HT-29 (cell line): Measurements from ENCODE around the gene LRP1B. TPM values are rescaled to one million over a fixed set of nuclear protein-coding genes. Genes with fewer than 3 reads are reported as not detected.
A peak's percentile ranks its signal among the peaks of the same experiment; 100 is the strongest.

Source experiments
- DNase-seq: peaks from one replicate; pipeline ENCODE4 v3.0.0-alpha.2; 2015; ENCODE audit warnings: low spot score
- total RNA-seq: library from RNA; depleted of rRNA; stranded (reverse); fragments of >200 nt; shearing (Covaris generic); gene quantifications from 2 replicates; pipeline ENCODE4 v1.2.3, GENCODE V29; 2014; rRNA removed

Gene LRP1B
- not detected in 2 replicates for total RNA-seq

DNA sequence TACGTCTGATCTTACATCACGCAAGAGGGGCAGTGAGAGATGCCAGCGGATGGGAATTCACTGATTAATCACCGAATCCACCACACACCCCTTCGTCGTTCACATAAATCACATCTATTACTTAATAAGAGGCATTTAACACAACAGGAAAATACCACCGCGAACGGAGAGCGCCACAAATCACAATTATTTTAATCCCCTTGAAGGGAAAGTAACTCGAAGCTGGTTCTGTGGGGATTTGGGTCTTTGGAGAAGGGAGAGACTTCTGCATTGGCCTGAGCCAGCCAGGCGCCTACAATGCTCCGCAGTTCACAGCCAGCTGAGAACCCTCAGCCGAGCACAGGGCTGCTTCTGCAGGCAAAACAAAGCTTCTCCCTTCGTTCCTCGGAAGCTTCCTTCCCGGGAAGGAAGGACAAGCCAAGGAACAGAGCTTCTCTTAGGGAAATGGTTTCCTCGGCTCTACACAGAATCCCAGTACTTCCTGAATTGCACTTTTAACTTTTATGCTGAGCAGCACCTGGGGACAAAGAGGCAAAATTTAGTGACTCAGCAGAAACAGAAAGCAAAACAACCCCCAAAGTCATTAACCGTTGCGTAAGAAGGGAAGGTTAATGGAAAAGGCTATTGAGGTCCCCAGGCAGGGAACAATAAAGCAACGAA, at the start of gene LRP1B:
LRP1B (minus strand) TSS at position 7 of the 660 bp plus-strand sequence. CDS start 287 bp downstream, outside the sequence.
- no peak for DNase-seq

DNA sequence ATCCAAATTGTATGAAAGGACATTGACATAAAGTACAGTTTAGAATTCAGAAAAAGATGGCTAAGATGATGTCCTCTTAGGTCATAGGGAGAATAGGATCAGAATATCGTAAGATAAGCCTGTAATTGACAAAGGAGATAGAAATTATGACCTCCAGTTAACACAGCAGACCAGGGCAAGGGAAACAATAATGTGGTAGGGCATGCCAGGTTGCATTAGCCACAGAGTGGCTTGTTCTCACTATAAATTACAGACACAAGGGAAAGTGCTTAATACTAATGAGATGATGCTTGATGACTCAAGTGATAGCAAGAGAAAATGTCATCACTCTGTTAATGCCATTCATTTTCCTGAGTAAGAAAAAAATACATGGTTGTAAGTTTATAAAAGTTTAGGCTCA, 48.9 kb upstream of the LRP1B start:
- DNase-seq: no peak

- DNase-seq: no peak
Observed at GRCh38 chr2:142178604-142179003, 47.8 kb upstream of the LRP1B start.

DNA sequence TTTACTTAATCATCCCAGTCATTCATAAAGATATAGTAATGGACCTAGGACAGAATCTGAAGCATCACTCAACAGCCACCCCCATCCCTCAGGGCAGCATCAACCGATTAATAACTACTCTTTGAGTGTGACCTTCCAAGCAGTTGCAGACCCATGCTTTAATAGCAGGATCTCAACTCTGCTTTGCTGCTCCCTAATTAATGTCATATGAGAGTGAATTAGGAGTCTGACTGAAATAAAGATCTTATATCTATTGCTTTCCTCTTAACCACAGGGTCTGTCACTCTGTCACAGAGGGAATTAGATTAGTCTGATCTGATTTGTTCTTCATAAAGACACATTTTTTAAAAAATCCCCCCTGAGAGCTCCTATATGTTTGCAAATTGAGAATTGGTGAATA, 46.1 kb upstream of the LRP1B start:
- DNase-seq: no peak

DNA sequence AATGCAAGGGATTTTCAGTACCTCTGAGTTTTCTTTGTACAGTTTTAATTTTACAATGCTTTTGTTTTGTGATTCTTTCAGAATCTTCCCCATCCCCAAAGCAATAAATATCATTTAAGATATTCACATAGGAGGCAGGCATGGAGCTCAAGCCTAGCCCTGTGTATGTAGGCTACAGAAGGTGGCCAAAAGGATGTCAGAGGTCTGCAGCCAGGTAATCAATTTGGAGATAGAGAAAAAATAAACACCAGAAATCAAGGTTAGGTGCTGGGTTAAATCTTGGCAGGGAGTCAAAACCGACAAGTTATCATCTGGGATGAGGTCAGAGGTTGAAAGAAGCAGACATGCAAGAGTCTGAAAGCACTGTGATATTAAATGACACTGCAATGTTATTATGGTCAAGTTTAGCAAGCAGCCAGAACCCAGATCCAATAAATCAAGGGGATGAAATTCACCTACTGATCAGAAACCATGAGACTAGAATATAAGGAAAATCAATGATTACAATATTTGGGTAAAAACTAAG, 45.1 kb upstream of the LRP1B start:
- no peak for DNase-seq

DNA sequence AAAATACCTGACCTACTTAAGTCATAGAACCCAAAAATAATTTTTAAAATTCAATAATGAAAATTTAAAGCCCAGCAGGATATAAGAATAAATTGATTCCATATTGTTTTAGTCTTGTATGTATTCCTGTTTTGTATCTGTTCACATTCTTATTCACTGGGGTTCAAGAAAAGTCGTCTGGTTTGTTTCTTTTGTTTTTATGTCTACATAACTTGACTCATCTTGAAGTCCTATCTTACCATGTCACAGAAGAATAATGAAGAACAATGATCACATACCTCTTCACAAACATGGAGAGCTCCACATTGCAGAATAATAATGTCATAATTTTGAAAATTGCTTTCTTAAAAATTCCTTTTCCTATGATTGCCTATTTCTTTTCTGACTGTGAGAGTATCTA, 43.4 kb upstream of the LRP1B start:
- no peak for DNase-seq

GRCh38 chr2:142170847-142171246, 40.0 kb upstream of the LRP1B start:
- DNase-seq: no peak

GRCh38 chr2:142165790-142166189, 35.0 kb upstream of the LRP1B start:
- peak; percentile 50 for DNase-seq

- DNase-seq: no peak
Observed at GRCh38 chr2:142153601-142154000, 22.8 kb upstream of the LRP1B start.

DNA sequence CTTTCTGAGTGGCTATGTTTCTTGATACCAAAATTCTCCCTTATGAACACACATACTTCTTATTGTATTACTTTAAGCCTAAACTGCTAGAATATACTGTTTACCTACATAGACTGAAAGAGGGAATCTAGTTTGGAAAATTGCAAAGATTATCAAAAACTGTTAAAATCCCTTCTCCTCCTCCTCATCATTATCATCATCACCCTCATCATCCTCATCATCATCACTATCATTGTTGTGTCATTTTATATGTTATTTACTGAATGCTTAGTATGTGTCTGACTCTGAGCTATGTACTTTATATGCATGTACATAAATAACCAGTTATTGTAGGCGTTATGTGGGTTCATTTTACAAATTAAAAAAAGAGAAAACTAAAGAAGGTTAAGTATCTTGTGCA, 19.6 kb upstream of the LRP1B start:
- no peak for DNase-seq

GRCh38 chr2:142144547-142144946, 13.7 kb upstream of the LRP1B start:
- DNase-seq: no peak

DNA sequence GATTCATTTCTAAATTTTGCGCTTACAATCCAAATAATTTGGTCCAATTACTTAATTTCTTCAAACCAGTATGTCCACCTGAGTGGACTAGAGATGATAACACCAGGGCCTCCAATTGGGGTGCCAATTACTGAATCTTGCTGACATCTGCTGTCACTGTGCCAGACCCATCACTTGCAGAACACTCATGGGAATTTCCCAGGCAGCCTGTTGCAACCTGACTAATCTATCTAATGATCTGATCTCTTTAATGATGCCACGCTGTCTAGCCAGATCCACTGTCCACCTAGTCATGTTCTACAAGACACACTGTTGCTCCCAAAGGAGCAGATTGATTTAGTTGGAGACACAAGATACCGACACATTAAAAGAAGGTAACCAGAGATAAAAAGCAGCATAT, 11.8 kb upstream of the LRP1B start:
- DNase-seq: no peak

GRCh38 chr2:142140434-142140845, 9.6 kb upstream of the LRP1B start:
- DNase-seq: peak; percentile 55

- DNase-seq: no peak
Observed at GRCh38 chr2:142139384-142139783, 8.6 kb upstream of the LRP1B start.

- no peak for DNase-seq
Observed at GRCh38 chr2:142136571-142136970, 5.8 kb upstream of the LRP1B start.

- no peak for DNase-seq
Observed at GRCh38 chr2:142134911-142135310, 4.1 kb upstream of the LRP1B start.

DNA sequence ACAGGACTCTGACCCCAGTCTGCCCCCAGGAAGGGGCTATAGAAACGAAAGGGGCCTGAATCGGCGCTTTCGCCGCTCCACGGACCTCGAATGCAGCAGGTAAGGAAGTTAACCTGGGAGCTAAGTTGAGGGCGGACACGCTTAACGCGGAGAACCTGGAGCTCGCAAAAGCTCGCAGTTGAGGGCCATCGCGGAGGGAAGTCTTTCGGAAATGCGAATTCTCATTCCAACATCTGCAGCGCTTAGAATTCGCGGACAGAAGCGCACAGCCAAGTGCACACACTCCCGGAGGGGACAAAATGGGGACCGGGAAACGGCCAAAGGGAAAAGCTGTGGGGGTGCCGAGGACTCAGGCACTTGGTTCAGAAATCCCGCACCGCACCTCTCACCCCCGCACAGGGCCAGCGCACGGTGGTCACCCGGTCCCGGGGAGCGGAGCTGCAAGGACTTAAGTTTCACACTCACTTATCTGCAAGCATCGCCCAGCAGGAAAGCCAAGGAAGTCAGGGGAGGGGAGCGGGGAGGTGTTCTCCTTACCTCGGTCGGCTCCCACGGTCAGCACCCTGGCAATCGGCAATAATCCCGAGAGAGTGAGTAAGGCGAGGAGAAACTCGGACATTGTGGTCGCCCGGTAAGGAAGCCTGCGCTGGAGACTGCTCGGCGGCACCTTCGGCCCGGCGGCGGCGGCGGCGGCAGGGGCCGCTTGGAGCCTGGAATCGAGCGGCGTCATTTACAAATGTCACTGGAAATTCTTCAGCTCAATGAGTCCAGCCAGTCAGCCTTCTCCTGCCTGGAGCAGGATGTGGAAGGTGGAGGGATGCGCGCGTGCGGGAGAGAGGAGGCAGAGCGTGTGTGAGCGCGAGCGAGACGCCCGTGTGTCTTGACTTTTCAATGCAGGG, 456 bp downstream of the LRP1B start:
- no peak for DNase-seq

GRCh38 chr2:142128105-142128504, 2.7 kb downstream of the LRP1B start:
- DNase-seq: no peak

DNA sequence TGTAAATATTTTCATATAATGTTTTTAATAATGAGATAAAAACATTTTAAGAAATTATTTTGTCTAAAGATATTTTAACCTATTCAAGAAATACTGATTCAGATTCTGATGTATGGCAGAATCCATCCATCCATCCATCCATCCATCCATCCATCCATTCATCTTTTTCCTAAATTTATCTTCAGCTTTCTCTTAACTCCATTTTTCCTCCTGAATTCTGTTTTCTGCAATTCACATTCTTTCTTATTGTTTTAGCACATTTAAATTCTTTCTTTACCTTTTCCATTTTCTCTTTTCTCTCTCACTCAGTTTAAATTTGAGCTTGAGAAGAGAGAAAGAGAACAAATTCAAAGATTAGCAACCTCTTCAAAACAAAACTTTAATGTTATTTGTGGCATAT, 3.6 kb downstream of the LRP1B start:
- no peak for DNase-seq

DNA sequence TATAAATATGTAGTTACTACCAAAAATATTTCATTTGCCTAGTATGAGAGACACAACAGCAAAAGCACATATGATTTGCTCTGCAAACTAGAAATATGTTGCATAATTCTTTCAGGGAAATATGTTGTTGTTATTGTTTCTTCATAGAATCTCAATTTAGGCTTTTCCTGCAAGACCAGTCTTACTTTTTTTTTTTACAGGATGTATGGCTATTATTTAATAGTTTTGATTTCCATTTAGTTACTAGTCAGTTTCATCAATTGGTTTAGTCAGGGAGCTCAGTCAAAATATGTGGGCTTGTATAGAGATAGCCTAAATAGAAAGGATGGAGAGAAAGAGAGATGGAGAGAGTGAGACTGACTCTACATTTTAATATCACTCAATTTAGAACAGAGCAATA, 6.1 kb downstream of the LRP1B start:
- DNase-seq: no peak

DNA sequence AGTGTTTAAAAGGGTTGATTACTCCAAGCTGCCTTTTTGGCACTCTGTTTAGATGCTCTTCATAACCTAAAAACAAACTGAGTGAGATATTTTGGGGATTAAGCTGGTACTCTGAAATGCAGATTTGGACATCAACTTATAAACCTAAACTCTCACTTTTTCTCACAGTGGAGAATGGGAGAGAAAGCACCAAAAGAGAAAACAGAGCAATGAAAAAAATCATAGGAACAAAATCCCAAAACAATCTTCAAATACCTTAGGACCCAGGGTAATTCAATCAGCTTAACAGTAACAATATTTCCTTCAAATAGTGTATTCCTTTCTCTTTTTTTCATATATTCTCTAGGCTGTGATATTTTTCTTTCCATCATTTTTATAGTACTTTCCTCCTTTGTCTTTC, 11.5 kb downstream of the LRP1B start:
- no peak for DNase-seq

DNA sequence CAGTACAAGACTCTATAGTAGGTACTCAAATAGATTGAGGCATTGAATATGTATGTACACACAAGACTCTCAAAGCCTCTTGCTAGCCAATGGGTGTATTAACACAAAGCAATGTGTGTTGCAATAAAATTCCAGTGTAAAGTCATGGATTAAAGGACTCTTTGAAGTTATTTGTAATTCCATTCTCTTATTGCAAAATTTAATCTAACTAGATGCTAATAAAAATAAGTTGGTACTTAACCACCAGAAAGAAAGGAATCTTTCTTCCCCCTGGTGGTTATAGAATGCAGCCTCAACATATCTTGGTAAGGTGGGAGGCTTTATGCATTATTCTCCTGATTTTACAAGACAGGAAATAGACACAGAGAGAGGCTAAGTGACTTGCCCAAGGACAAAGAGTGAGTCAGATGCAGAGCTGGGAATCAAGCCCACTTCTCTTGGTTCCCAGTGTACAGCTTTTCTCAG, 18.0 kb downstream of the LRP1B start:
- peak; percentile 16 for DNase-seq
